A549 treated with CORT108297 at 1 μM for 4 hours (cell line): Measurements from ENCODE around the gene TMEM100. TPM values are rescaled to one million over a fixed set of nuclear protein-coding genes. Genes with fewer than 3 reads are reported as not detected.

Source experiments
- total RNA-seq: library from RNA; stranded (reverse); fragments of 200-300 nt; extraction: Qiagen RNA extraction; gene quantifications from 5 replicates; pipeline ENCODE4 v1.2.3, GENCODE V29; 2022

TMEM100 gene
- total RNA-seq, result not detected in 5 replicates

GRCh38 chr17:55722742-55723487 lies at the start of gene TMEM100:
TSS of gene TMEM100 (minus strand) at chr17:55722864. CDS start at chr17:55721070, 1,794 bp downstream.

GRCh38 chr17:55750750-55751657 lies 28.3 kb upstream of the TMEM100 start, which contains the start of gene PCTP:
TSS of gene PCTP (plus strand) at chr17:55751051. CDS start at chr17:55751104, 53 bp downstream.

Other genes with a start within 250 kb of the TMEM100 start
- not detected in 5 replicates for gene SMIM36, start 211.4 kb downstream of the TMEM100 start, total RNA-seq
- 15.4 to 23.6 TPM (median 20.1 TPM) in 5 replicates for gene PCTP, start 28.2 kb upstream of the TMEM100 start, total RNA-seq